ENCODE measurements around the gene LRSAM1.

Gene LRSAM1

DNA sequence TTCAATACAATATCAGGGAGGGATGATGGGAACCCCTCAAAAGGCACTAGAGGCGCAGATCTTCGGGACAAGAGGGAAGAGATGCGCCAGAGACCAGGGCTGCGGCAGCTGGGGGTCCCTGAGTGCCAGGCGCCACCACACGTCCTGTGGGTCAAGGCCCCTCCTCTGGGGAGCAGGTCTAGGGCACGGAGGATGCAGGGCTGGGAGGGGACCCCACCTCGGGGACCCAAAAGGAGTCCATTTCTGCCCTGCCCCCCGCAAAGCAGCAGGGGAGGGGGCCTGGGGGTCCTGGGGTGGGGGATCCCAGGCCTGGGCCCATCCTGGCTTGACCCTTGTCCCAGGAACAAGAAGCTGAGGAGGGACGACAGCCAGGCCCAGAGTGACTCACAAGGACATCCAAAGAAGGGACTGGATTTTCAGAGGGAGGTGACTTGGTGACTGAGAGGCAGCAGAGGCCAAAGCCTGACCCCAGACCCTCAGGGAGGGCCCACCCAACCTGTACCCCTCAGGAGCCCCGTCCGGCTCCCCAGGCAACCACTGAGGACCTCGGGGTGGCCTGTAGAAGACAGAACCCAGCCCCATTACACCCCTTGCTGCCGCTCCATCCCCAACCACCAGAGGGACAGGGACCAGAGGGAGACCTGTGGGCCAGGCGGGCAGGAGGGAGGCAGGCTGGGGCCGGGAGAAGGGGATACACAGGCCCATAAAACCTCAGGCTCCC is 54.2 kb downstream of the LRSAM1 start:
- H3K27ac Mint-ChIP-seq, result no peak overlapping the region
- no peaks in the 10 kb centered on the region for H3K36me3 Mint-ChIP-seq (ENCODE audit: low read depth)
- no peaks in the 10 kb centered on the region for H3K9me3 Mint-ChIP-seq
- H3K27me3 Mint-ChIP-seq, result no peaks in the 10 kb centered on the region
- no peaks in the 10 kb centered on the region for H3K4me1 Mint-ChIP-seq (ENCODE audit: low read depth)
- H3K4me3 Mint-ChIP-seq, result no peak overlapping the region

DNA sequence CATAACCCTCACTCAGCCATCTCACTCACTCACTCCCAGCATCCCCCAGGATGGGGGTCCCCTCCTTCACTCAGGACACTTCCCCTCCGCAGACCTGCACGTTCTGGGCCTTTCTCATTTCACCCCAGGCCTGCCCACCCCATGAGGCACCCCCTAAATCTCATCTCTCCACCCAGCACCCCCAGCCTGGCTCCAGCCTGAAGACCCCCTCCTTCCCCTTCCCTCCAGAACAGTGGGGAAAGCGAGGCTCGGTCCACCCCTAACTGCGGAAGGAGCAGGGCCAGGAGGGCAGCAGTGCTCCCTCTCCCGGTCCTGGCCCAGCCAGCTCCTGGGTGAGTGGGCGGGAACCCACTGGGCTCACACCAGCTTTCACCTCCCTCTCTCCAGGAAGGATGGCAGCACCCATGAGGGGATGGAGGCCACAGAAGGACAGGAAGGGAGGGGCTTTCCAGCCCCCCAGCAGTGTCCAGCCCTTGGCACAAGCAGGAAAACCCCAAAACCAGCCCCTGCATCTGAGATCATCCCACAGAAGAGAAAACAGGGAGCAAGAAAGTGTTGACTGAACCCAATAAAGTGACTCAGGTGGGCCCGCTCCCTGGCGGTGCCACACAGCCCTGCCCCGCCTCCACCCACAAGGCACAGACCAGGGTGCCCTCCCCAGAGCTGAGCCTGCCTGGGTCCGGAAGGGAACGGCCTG is 55.0 kb downstream of the LRSAM1 start:
- H3K9me3 Mint-ChIP-seq, result no peaks in the 10 kb centered on the region
- H3K27me3 Mint-ChIP-seq, result no peaks in the 10 kb centered on the region
- no peaks in the 10 kb centered on the region for H3K4me1 Mint-ChIP-seq (ENCODE audit: low read depth)
- no peak overlapping the region for H3K4me3 Mint-ChIP-seq
- H3K27ac Mint-ChIP-seq, result no peak overlapping the region
- H3K36me3 Mint-ChIP-seq (ENCODE audit: low read depth), result no peaks in the 10 kb centered on the region

DNA sequence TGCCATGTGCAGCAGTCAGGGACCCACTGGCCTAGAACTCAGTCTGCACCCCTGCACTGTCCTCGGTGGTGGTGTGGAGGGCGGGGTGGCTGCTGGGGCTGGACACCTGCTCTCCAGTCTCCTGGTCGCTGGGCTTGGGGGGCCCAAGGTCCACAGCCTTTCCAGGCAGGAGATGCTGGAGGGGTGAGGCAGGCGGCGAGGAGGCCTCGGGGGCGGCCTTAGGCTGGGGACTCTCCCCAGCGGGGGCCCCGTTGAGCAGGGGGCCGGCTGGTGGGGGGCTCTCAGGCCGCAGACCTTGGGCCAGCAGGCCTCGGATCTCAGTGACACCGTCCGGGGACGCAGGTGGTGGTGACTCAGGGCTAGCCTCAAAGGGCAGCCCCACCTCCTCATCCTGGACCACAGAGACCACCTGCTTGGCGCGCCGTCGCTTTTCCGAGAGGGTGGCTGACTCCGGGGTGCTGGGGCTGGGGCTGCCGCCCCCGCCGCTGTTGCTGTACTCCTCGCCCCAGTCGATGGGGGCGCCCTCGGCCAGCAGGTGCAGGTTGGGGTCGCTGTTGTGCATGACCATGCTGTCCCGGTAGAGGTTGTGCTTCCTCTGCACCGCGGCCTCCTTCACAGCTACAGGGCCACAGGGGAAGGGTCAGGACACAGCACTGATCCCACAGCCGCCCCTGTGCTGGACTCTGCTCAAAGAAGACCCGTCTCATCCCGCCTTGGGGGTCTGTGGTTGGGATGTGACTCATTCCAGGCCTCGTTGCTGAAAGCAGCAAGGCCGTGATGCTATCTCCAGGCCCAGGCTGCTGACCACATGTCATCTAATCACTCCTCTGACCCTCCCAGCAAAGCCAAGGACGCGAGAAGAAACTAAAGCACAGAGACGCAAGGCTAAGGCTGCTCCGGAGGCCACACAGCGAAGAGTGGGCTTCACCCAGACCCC is 55.8 kb downstream of the LRSAM1 start:
- Mint-ChIP-seq H3K27ac (no peak overlapping the region), H3K36me3 (ENCODE audit: low read depth) (no peaks in the 10 kb centered on the region), H3K4me3 (no peak overlapping the region), H3K27me3 (no peaks in the 10 kb centered on the region), H3K4me1 (ENCODE audit: low read depth) (no peaks in the 10 kb centered on the region), H3K9me3 (no peaks in the 10 kb centered on the region)

DNA sequence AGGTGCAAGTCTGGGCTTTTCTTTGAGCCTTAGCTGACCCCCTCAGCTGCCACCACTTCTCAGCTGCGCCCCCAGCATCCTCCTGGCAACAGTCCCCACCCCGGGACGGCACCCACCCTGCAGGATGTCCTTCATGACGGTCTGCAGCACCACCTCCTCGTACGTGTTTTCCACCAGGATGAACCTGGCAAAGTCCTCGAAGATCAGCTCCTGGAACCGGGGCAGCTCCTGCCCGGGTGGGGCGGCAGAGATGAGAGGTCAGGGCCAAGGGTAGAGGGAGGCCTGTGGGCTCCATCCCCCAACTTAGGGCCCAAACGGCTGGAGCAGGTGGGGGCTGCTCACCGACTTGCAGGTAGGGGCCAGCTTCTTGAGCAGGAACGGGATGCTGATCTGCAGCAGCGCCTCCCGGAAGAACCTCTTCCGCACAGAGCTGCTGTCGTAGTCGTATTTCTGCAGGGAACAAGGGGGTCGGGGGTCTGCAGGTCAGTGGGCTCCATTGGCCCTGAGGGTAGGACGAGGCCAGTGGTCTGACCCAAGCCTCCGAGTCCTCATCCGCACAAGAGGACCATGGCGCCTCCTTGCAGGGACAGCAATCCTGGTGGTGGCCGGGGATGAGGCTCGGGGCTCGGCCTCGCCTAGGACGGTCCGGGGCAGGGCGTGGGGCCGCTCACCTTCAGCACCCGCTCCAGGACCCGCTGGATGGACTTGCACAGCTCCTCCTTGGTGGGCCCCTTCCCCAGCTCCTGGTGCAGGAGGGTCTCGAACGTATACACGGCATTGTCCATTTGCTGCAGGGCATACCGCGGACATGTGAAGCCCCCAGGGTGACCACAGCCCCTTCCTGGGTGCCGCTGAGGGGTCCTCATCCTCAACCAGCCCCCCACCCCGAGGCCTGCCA is 56.7 kb downstream of the LRSAM1 start:
- H3K27me3 Mint-ChIP-seq, result no peaks in the 10 kb centered on the region
- no peaks in the 10 kb centered on the region for H3K4me1 Mint-ChIP-seq (ENCODE audit: low read depth)
- no peak overlapping the region for H3K27ac Mint-ChIP-seq
- no peaks in the 10 kb centered on the region for H3K36me3 Mint-ChIP-seq (ENCODE audit: low read depth)
- no peak overlapping the region for H3K4me3 Mint-ChIP-seq
- no peaks in the 10 kb centered on the region for H3K9me3 Mint-ChIP-seq

DNA sequence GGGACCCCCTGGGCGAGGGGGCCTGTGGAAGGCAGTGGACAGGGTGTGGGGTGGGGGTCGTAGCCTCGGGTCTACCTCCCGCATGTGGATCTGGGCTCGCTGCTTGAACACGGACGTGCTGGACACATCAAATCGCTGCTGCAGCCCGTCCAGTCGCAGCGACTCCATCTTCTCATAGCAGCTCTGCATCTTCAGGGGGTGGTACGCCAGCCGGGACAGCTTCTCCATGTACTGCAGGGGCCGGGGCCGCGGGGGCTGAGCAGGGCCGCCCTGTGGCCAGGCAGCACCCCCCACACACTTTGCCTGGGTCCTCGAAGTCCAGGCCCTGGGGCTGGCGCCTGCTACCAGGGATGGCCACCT is 57.6 kb downstream of the LRSAM1 start:
- no peaks in the 10 kb centered on the region for H3K9me3 Mint-ChIP-seq
- no peak overlapping the region for H3K4me3 Mint-ChIP-seq
- no peaks in the 10 kb centered on the region for H3K4me1 Mint-ChIP-seq (ENCODE audit: low read depth)
- H3K27me3 Mint-ChIP-seq, result no peaks in the 10 kb centered on the region
- no peaks in the 10 kb centered on the region for H3K36me3 Mint-ChIP-seq (ENCODE audit: low read depth)
- H3K27ac Mint-ChIP-seq, result no peak overlapping the region

DNA sequence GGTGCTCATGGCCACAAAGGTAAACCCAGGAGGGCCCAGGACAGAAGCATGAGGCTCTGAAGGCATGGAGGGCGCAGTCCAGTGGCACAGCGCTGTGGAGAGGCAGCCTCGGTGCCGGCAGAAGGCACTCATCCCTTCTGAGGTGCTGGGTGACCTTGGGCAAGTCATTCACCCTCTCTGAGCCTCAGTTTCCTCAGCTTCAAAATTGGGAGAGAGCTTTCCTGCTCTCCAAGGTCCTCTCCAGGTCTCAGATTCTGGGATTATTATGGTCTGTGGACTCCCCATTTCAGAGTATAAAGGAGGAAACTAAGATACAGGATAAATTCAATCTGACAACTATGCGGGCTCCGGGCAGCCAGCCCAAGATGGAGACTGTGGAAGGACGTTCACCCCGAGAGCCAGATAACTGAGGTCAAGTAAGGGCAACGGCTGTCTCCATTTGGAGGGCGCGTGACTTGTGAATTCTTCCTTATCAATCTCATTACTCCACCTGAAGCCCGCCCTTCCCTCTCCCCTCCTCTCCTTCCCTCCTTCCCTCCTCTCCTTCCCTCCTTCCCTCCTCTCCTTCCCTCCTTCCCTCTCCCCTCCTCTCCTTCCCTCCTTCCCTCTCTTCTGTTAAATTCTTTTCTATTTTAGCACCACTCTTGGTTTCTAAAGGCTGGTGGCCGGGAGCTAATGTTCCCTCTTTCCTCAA is 58.1 kb downstream of the LRSAM1 start:
- no peak overlapping the region for H3K27ac Mint-ChIP-seq
- H3K9me3 Mint-ChIP-seq, result no peaks in the 10 kb centered on the region
- no peak overlapping the region for H3K4me3 Mint-ChIP-seq
- no peaks in the 10 kb centered on the region for H3K27me3 Mint-ChIP-seq
- H3K4me1 Mint-ChIP-seq (ENCODE audit: low read depth), result no peaks in the 10 kb centered on the region
- H3K36me3 Mint-ChIP-seq (ENCODE audit: low read depth), result no peaks in the 10 kb centered on the region

DNA sequence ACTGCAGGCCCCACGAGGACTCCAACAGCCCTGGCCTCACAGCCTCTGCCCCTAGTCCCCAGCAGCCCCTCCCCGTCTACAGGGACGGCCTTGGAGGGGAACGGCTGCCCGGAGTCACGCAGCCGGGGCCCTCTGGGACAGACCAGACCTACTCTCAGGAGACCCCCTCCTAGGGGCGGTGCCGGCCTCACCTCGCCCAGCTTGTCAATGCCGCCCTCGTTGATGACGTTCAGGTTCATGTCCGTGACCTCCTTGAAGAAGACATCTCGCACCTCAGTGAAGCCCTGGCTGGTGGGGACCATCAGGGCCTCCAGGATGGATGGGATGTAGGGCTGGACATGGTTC is 58.6 kb downstream of the LRSAM1 start:
- H3K27ac Mint-ChIP-seq, result no peak overlapping the region
- no peaks in the 10 kb centered on the region for H3K27me3 Mint-ChIP-seq
- no peaks in the 10 kb centered on the region for H3K4me1 Mint-ChIP-seq (ENCODE audit: low read depth)
- no peak overlapping the region for H3K4me3 Mint-ChIP-seq
- no peaks in the 10 kb centered on the region for H3K36me3 Mint-ChIP-seq (ENCODE audit: low read depth)
- H3K9me3 Mint-ChIP-seq, result no peaks in the 10 kb centered on the region

DNA sequence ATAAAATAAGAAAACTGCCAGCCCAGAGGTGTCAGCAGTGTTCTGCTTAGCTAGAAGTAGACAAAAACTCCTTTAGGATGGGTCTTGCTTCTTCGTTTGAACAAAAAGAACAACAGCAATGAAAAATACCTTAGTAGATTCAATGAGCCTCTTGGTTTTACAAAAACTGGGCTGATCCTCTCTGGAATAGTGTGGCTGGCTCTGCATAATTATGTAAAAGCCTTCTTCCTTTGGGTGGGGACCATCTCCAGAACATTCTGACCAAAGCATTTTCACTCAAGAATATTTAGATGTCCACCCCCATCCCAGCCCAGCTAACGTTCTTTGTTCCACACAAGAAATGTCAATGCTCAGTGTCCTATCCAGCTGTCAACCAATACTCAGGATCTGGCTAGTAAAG is 63.2 kb downstream of the LRSAM1 start:
- Mint-ChIP-seq H3K36me3 (ENCODE audit: low read depth) (no peaks in the 10 kb centered on the region), H3K4me3 (no peak overlapping the region), H3K4me1 (ENCODE audit: low read depth) (peaks cover 5% of the 10 kb centered on the region), H3K9me3 (no peaks in the 10 kb centered on the region), H3K27ac (no peak overlapping the region), H3K27me3 (no peaks in the 10 kb centered on the region)

DNA sequence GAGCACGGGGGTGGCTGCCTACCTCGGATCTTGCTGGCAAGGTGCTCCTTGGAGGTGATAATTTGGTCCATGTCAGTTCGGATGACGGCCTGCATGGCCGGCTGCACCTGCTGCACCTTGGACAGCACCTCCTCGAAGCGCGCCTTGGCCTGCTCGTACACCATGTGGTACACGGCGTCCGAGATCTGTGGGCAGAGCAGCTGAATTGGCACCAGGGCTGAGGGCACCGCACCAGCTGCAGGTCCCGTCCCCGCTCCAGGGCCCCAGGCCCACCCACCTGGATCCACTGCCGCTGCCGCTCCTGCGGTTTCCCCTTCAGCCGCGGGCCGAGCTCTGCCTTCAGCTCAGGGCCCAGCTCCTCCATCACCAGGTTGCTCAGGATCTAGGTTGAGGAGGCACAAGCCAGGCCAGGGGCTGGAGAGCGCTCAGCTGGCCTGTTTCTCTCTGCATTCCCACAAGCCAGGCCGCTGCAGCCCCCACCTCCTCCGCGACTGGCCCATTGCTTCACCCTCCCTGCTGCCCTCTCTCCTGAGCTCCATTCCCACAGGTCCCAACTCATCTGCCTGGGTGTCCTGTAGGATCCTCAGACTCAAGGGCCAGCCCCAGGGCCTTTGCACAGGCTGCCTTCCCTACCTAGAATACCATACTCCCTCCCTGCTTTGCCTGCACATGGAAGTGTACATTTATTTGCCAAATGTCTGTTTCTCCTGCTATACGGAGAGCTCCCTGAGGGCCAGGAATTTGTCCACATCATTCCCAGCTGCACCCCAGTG is 65.7 kb downstream of the LRSAM1 start:
- H3K36me3 Mint-ChIP-seq (ENCODE audit: low read depth), result no peaks in the 10 kb centered on the region
- no peaks in the 10 kb centered on the region for H3K9me3 Mint-ChIP-seq
- no peak overlapping the region for H3K27ac Mint-ChIP-seq
- peaks cover 9% of the 10 kb centered on the region for H3K4me1 Mint-ChIP-seq (ENCODE audit: low read depth)
- no peak overlapping the region for H3K4me3 Mint-ChIP-seq
- no peaks in the 10 kb centered on the region for H3K27me3 Mint-ChIP-seq

DNA sequence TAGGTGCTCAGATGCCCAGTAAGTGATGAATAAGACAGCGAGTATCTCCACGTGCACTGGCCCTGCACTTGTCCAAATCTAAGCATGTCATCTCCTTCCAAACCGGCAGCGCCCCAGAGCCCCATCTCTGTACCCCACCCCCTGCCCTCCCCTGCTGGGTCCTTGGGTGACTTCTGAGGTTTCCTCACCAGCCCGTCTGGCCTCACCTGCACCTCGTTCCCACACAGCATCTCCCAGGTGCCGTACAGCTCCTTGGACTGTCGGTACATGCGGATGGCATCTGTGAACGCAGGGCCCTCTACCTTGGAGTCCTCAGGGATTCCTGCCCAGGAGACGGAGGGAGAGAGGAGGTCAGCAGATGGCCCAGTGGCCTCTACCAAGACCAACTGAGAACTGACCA is 66.3 kb downstream of the LRSAM1 start:
- Mint-ChIP-seq H3K36me3 (ENCODE audit: low read depth) (peaks cover under 1% of the 10 kb centered on the region), H3K4me1 (ENCODE audit: low read depth) (peaks cover 9% of the 10 kb centered on the region), H3K27ac (no peak overlapping the region), H3K27me3 (no peaks in the 10 kb centered on the region), H3K9me3 (peaks cover under 1% of the 10 kb centered on the region), H3K4me3 (no peak overlapping the region)

DNA sequence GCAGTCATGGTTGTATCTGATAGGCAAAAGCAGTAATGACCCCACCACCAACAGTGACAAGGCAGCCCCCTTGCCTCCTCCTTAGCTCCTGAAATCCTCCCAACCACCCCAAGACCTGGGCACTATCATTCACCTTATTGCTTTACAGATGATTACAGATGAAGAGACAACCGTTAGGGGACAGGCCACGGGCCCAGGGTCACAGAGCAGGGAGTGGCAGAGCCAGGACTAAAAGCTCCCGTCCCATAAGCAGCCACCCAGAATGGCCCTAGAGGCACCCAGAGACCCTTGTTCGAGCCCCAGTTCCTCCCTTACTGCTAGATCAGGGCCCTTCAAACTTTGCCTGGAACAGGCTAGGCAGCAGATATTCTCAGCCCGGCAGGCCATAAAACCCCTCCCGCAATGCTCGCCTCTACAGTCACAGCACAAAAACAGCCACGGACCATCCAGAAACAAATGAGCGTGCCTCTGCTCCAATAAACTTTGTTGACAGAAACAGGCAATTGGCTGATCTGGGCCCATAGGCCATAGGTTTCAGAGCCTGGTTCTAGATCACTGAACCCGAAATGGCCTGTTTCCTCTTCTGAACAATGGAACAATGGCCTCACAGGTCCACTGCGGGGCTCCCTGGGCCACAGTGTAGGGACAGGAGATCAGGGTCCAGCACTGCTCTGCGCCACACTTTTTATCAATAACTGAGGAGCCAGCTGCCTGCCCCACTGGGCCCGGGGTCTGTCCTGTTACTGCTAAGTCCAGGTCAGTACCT is 67.0 kb downstream of the LRSAM1 start:
- H3K27me3 Mint-ChIP-seq, result no peaks in the 10 kb centered on the region
- H3K4me1 Mint-ChIP-seq (ENCODE audit: low read depth), result peaks cover 9% of the 10 kb centered on the region
- peaks cover 7% of the 10 kb centered on the region for H3K36me3 Mint-ChIP-seq (ENCODE audit: low read depth)
- H3K27ac Mint-ChIP-seq, result no peak overlapping the region
- peaks cover 4% of the 10 kb centered on the region for H3K9me3 Mint-ChIP-seq
- H3K4me3 Mint-ChIP-seq, result no peak overlapping the region

DNA sequence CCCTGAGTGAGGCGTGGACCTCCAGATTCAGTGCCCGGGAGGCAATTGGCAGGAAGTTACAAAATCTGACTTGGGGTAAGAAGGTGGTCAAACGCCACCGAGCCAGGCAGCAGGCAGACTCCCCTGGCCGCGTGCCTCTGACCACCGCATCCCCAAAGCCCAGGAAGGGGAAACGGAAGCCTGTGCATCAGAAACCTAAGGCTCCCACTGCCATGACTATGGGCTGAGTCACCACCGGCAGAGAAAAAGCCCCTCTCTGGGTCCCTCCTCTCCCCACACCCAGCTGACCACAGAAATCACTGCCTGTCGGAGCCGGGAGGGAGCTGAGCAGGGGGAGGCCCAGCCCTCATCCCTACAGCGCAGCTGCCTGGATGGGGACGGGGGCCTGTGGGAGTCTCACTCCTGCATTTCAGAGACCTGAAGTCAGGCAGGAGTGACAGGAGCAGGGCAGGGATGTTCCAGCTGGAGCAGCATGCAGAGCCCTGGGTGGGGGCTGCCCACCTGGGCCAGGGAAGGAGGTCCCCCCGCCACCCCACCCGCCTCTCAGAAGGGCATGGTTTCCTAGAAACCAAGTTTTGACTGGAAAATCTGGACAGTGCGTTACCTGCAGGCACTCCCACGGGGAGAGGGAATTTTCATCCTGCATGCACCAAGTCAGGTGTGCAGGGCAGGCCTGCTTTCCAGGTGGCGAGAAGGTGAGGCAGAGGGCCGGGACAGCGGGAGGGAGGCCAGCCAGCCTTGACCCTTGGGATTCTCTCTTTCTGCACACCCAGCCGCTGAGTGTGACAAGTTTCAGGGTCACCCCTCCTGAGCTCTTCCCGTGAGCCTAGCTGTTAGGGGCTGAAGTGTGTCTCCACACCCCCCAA is 68.2 kb downstream of the LRSAM1 start:
- Mint-ChIP-seq H3K27me3 (no peaks in the 10 kb centered on the region), H3K9me3 (peaks cover 4% of the 10 kb centered on the region)

More for the DNA sequence above, 68.2 kb downstream of the LRSAM1 start:
- Mint-ChIP-seq H3K36me3 (ENCODE audit: low read depth) (peaks cover 11% of the 10 kb centered on the region), H3K4me1 (ENCODE audit: low read depth) (peaks cover 9% of the 10 kb centered on the region), H3K4me3 (no peak overlapping the region), H3K27ac (no peak overlapping the region)
